PC-3 (cell line): Measurements from ENCODE around the gene HTR3D. TPM values are rescaled to one million over a fixed set of nuclear protein-coding genes. Genes with fewer than 3 reads are reported as not detected.
"Not testable (repeated sequence)": the region's sequence is repeated elsewhere in the genome, so short reads cannot be mapped to it uniquely, and the experiment has no call there.

Experiments
- ATAC-seq: fragments of 200-7000 bp; cut with Tn5 transposase; 2 replicates; pipeline ENCODE4 v1.9.1; 2020; ENCODE audit warnings: mild to moderate bottlenecking, moderate library complexity
- BruUV-seq: library from RNA; stranded (reverse); fragments of 400-500 nt; replicated peaks from 2 replicates; lab custom pipeline; 2021; lab: Mats Ljungman, UMichigan
- CTCF ChIA-PET: fragments of 300-600 bp; sonication (Branson Sonifier 250); formaldehyde crosslinking; loops from one replicate; lab custom pipeline; 2022; ENCODE audit warnings: antibody characterized with exemption; lab: Charles Lee
- POLR2A ChIA-PET: fragments of 300-600 bp; sonication (Branson Sonifier 250); formaldehyde crosslinking; loops from one replicate; lab custom pipeline; 2022; ENCODE audit warnings: antibody characterized with exemption; ENCODE audit not compliant: unreplicated experiment; lab: Charles Lee
- DNase-seq: peaks from one replicate; pipeline ENCODE4 v3.0.0-alpha.2; 2015
- H2AFZ ChIP-seq: fragments of 300-600 bp; sonication (generic); 2 replicates; pipeline ENCODE4 v1.6.0; 2016; ENCODE audit warnings: antibody characterized with exemption, low read length
- H3F3A ChIP-seq: fragments of 300-600 bp; sonication (generic); one replicate; pipeline ENCODE4 v1.6.0; 2017; ENCODE audit warnings: antibody characterized with exemption, low read length, control low read depth, mild to moderate bottlenecking; ENCODE audit not compliant: unreplicated experiment
- H3K27ac ChIP-seq: fragments of 300-600 bp; sonication (generic); 2 replicates; pipeline ENCODE4 v1.5.1; 2016; ENCODE audit warnings: mild to moderate bottlenecking, low read length
- H3K27me3 ChIP-seq: fragments of 300-600 bp; sonication (generic); 2 replicates; pipeline ENCODE4 v1.6.1; 2016; ENCODE audit warnings: low read length, mixed read lengths
- H3K36me3 ChIP-seq: fragments of 300-600 bp; sonication (generic); 2 replicates; pipeline ENCODE4 v1.6.1; 2016; ENCODE audit warnings: low read depth, mixed run types, low read length, mixed read lengths
- H3K4me1 ChIP-seq: fragments of 300-600 bp; sonication (generic); 2 replicates; pipeline ENCODE4 v1.5.1; 2016; ENCODE audit warnings: low read length; ENCODE audit not compliant: insufficient read depth
- H3K4me2 ChIP-seq: fragments of 300-600 bp; sonication (generic); 2 replicates; pipeline ENCODE4 v1.6.0; 2016; ENCODE audit warnings: low read length
- H3K4me3 ChIP-seq: fragments of 300-600 bp; sonication (generic); 2 replicates; pipeline ENCODE4 v1.5.1; 2016; ENCODE audit warnings: mild to moderate bottlenecking, low read length, mixed read lengths
- H3K79me2 ChIP-seq: fragments of 300-600 bp; sonication (generic); 2 replicates; pipeline ENCODE4 v1.6.1; 2017; ENCODE audit warnings: low read length, mixed read lengths
- H3K9ac ChIP-seq: fragments of 300-600 bp; sonication (generic); 2 replicates; pipeline ENCODE4 v1.6.0; 2016; ENCODE audit warnings: mild to moderate bottlenecking, low read length
- H3K9me2 ChIP-seq: fragments of 300-600 bp; sonication (generic); replicated peaks from 2 replicates; pipeline ENCODE4 v1.6.1; 2016; ENCODE audit warnings: mixed run types, low read length, mixed read lengths
- H3K9me3 ChIP-seq: fragments of 300-600 bp; sonication (generic); 2 replicates; pipeline ENCODE4 v1.6.1; 2016; ENCODE audit warnings: low read length, mixed read lengths
- H4K20me1 ChIP-seq: fragments of 300-600 bp; sonication (generic); 2 replicates; pipeline ENCODE4 v1.6.1; 2016; ENCODE audit warnings: low read length, mixed read lengths
- CTCF ChIP-seq: fragments of 300-600 bp; sonication (generic); conservative IDR thresholded peaks from 2 replicates; pipeline ENCODE4 v1.5.1; 2017; ENCODE audit warnings: antibody characterized with exemption, low read depth, mild to moderate bottlenecking, low read length
- EZH2 ChIP-seq: fragments of 300-600 bp; sonication (generic); IDR thresholded peaks from one replicate; pipeline ENCODE4 v1.6.1; 2017; ENCODE audit warnings: antibody characterized with exemption, mild to moderate bottlenecking, low read length; ENCODE audit not compliant: unreplicated experiment
- EZH2phosphoT487 ChIP-seq: fragments of 300-600 bp; sonication (generic); IDR thresholded peaks from 2 replicates; pipeline ENCODE4 v1.6.1; 2018; ENCODE audit warnings: mild to moderate bottlenecking, antibody characterized with exemption, low read length, borderline replicate concordance
- intact Hi-C: fragments of 100-400 bp; cut with micrococcal nuclease; formaldehyde crosslinking; loops from 2 replicates; pipeline ENCODE4 v1.9.0; 2023
- total RNA-seq: library from RNA; depleted of rRNA; stranded (reverse); fragments of >200 nt; gene quantifications from 2 replicates; pipeline ENCODE4 v1.2.3, GENCODE V29; 2014

HTR3D gene
- total RNA-seq, 1 experiment from 2014 or later, result not detected

GRCh38 chr3:184066211-184066610 is 34.7 kb downstream of the HTR3D start:
- ChIA-PET POLR2A (no interaction called here), CTCF (no interaction called here)
- no peak overlapping the region for H3K9ac ChIP-seq
- no peak overlapping the region for H3K27ac ChIP-seq
- no peak overlapping the region for H3K4me2 ChIP-seq
- H3K9me2 ChIP-seq, result no peaks in the 10 kb centered on the region
- H3K4me1 ChIP-seq, result no peaks in the 10 kb centered on the region
- no peaks in the 10 kb centered on the region for H3F3A ChIP-seq
- BruUV-seq, result no TSS peak
- no peak overlapping the region for H3K4me3 ChIP-seq
- H3K27me3 ChIP-seq, result no peaks in the 10 kb centered on the region
- no peaks in the 10 kb centered on the region for H3K9me3 ChIP-seq
- intact Hi-C loops, result no loop called here
- no peaks in the 10 kb centered on the region for H4K20me1 ChIP-seq
- H2AFZ ChIP-seq, result no peak overlapping the region
- ATAC-seq (peak; percentile 66), DNase-seq (peak; percentile 29)
- no peaks in the 10 kb centered on the region for H3K79me2 ChIP-seq
- no peaks in the 10 kb centered on the region for H3K36me3 ChIP-seq
- TF ChIP-seq EZH2 (no peak), CTCF (no peak), EZH2phosphoT487 (no peak)

GRCh38 chr3:184067573-184068055 is 36.1 kb downstream of the HTR3D start:
- H3K9me2 ChIP-seq, result no peaks in the 10 kb centered on the region
- ChIA-PET POLR2A (no interaction called here), CTCF (no interaction called here)
- H3K27me3 ChIP-seq, result no peaks in the 10 kb centered on the region
- H3K36me3 ChIP-seq, result no peaks in the 10 kb centered on the region
- no peak overlapping the region for H3K27ac ChIP-seq
- intact Hi-C loops, result no loop called here
- no TSS peak for BruUV-seq
- H3K9me3 ChIP-seq, result no peaks in the 10 kb centered on the region
- no peaks in the 10 kb centered on the region for H3K79me2 ChIP-seq
- no peak for DNase-seq
- H3K4me3 ChIP-seq, result no peak overlapping the region
- TF ChIP-seq EZH2 (no peak), CTCF (no peak), EZH2phosphoT487 (no peak)
- H3K4me1 ChIP-seq, result no peaks in the 10 kb centered on the region
- no peak for ATAC-seq
- no peaks in the 10 kb centered on the region for H4K20me1 ChIP-seq
- H3K9ac ChIP-seq, result no peak overlapping the region
- no peak overlapping the region for H2AFZ ChIP-seq
- H3F3A ChIP-seq, result no peaks in the 10 kb centered on the region
- H3K4me2 ChIP-seq, result no peak overlapping the region

GRCh38 chr3:184068344-184068743 is 36.8 kb downstream of the HTR3D start:
- intact Hi-C loops, result no loop called here
- POLR2A ChIA-PET, result no interaction called here
- H3K9me3 ChIP-seq, result no peaks in the 10 kb centered on the region
- no peaks in the 10 kb centered on the region for H3K9me2 ChIP-seq
- no peak overlapping the region for H3K27ac ChIP-seq
- H3K27me3 ChIP-seq, result no peaks in the 10 kb centered on the region
- H3K4me3 ChIP-seq, result no peak overlapping the region
- H3K79me2 ChIP-seq, result no peaks in the 10 kb centered on the region
- no TSS peak for BruUV-seq
- ATAC-seq (no peak), DNase-seq (no peak)
- CTCF ChIA-PET, result no interaction called here
- H3K4me1 ChIP-seq, result no peaks in the 10 kb centered on the region
- H4K20me1 ChIP-seq, result no peaks in the 10 kb centered on the region
- no peak overlapping the region for H3K4me2 ChIP-seq
- TF ChIP-seq EZH2phosphoT487 (no peak), CTCF (no peak), EZH2 (no peak)
- H3K9ac ChIP-seq, result no peak overlapping the region
- no peaks in the 10 kb centered on the region for H3F3A ChIP-seq
- H3K36me3 ChIP-seq, result no peaks in the 10 kb centered on the region
- no peak overlapping the region for H2AFZ ChIP-seq

- H3K9ac ChIP-seq, H3K9me2 ChIP-seq, H3K4me3 ChIP-seq, H3K36me3 ChIP-seq, H3K79me2 ChIP-seq, H3F3A ChIP-seq, H3K9me3 ChIP-seq, H4K20me1 ChIP-seq, ATAC-seq, H3K27ac ChIP-seq, CTCF ChIA-PET, DNase-seq, H3K4me2 ChIP-seq, BruUV-seq, POLR2A ChIA-PET, intact Hi-C loops, H3K4me1 ChIP-seq, H3K27me3 ChIP-seq, H2AFZ ChIP-seq: not testable (repeated sequence)
Measured at GRCh38 chr3:184071142-184071541, 39.6 kb downstream of the HTR3D start.
